Tibial nerve (tissue), 4 donors: ENCODE results near the gene ZNF385B. TPM values are rescaled to one million over a fixed set of nuclear protein-coding genes. Genes with fewer than 3 reads are reported as not detected.

Experiments used
- DNase-seq, 2 donors: peaks; one replicate each; pipeline ENCODE4 v3.0.0-alpha.2; 2019; ENCODE audit warnings: low spot score in 2 of 2
- H3K27ac ChIP-seq, 4 donors: fragments of 200-600 bp; sonication (generic) in 3 of 4; one replicate each; pipeline ENCODE4 v1.5.1; 2017 to 2019; ENCODE audit warnings: mild to moderate bottlenecking in 1 of 4
- H3K27me3 ChIP-seq, 2 donors: fragments of 200-600 bp; sonication (generic) in 1 of 2; one replicate each; pipeline versions ENCODE4 v1.5.1 to v1.6.0; 2017 to 2019
- H3K36me3 ChIP-seq, 3 donors: fragments of 200-600 bp; sonication (generic); one replicate each; pipeline ENCODE4 v1.5.1; 2018 to 2019
- H3K4me1 ChIP-seq, 4 donors: fragments of 200-600 bp; sonication (generic) in 3 of 4; one replicate each; pipeline ENCODE4 v1.5.1; 2017 to 2019
- H3K4me3 ChIP-seq, 4 donors: fragments of 200-600 bp; sonication (generic) in 3 of 4; one replicate each; pipeline ENCODE4 v1.5.1; 2017 to 2019; ENCODE audit warnings: mild to moderate bottlenecking in 1 of 4, moderate library complexity in 1 of 4
- H3K9me3 ChIP-seq, 4 donors: fragments of 200-600 bp; sonication (generic) in 3 of 4; one replicate each; pipeline ENCODE4 v1.5.1; 2017 to 2019
- EP300 ChIP-seq, 2 donors: sonication (generic); formaldehyde crosslinking; IDR thresholded peaks; one replicate each; pipeline ENCODE4 v1.6.1; 2017; ENCODE audit warnings: antibody characterized with exemption in 2 of 2, mild to moderate bottlenecking in 1 of 2
- POLR2A ChIP-seq, 2 donors: fragments of 450-650 bp; IDR thresholded peaks; one replicate each; pipeline ENCODE4 v1.6.1; 2017; ENCODE audit warnings: antibody characterized with exemption in 2 of 2, mild to moderate bottlenecking in 2 of 2, moderate library complexity in 2 of 2
- WGBS, 2 donors: methylation state at CpG; one replicate each; pipeline ENCODE4 v1.1.5; 2018; 5-methylcytosine and 5-hydroxymethylcytosine counted together
- small RNA-seq: library from RNA; depleted of rRNA; stranded (forward); fragments of <200 nt; gene quantifications from one replicate; pipeline ENCODE3, GENCODE V24; 2016
- total RNA-seq, 4 donors: library from RNA; depleted of rRNA; stranded (reverse); fragments of >200 nt; gene quantifications; one replicate each; pipeline ENCODE4 v1.1.0, GENCODE V29; 2016
- TF ChIP-seq, protein P1 (sequence below), 5 experiments: fragments of 200-600 bp in 3 of 5; fragments of 450-650 bp in 2 of 5; sonication (generic) in 3 of 5; IDR thresholded peaks; one replicate each; pipeline ENCODE4 v1.5.1; 2016 to 2019; ENCODE audit warnings: antibody characterized with exemption in 5 of 5, mild to moderate bottlenecking in 3 of 5, moderate library complexity in 2 of 5

The ZNF385B gene
- total RNA-seq, 4 donors from 2014 or later = 1.2 to 3.9 (median 2.6) TPM

GRCh38 chr2:179393481-179393880 is 467.9 kb downstream of the ZNF385B start:
- Histone ChIP-seq H3K27ac (no peak overlapping the region), H3K36me3 (no peaks in the 10 kb centered on the region), H3K4me1 (no peaks in the 10 kb centered on the region), H3K27me3 (no peaks in the 10 kb centered on the region), H3K4me3 (no peak overlapping the region), H3K9me3 (no peaks in the 10 kb centered on the region)
- no peak for DNase-seq
- 81 to 92% methylated on average over 2 of the region's 2 CpGs for WGBS, 2 donors
- TF ChIP-seq, protein P1, sequence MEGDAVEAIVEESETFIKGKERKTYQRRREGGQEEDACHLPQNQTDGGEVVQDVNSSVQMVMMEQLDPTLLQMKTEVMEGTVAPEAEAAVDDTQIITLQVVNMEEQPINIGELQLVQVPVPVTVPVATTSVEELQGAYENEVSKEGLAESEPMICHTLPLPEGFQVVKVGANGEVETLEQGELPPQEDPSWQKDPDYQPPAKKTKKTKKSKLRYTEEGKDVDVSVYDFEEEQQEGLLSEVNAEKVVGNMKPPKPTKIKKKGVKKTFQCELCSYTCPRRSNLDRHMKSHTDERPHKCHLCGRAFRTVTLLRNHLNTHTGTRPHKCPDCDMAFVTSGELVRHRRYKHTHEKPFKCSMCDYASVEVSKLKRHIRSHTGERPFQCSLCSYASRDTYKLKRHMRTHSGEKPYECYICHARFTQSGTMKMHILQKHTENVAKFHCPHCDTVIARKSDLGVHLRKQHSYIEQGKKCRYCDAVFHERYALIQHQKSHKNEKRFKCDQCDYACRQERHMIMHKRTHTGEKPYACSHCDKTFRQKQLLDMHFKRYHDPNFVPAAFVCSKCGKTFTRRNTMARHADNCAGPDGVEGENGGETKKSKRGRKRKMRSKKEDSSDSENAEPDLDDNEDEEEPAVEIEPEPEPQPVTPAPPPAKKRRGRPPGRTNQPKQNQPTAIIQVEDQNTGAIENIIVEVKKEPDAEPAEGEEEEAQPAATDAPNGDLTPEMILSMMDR (IDR thresholded peaks at IDR 0.05) = no peak
- TF ChIP-seq EP300 (IDR thresholded peaks at IDR 0.05) = no peak
- no peak for TF ChIP-seq POLR2A (IDR thresholded peaks at IDR 0.05)

Small RNAs within 50 kb of the gene (small RNA-seq; reads per million reads assigned to genes)
- gene MIR1258 = not detected

Other genes starting within 250 kb of the ZNF385B start
- 10 to 100 TPM; 20.6 to 26.0 (median 22.9) TPM for gene CWC22, start 145.7 kb upstream of the ZNF385B start, total RNA-seq